Myometrial cell (primary cell): ENCODE data around the gene C2. TPM values are rescaled to one million over a fixed set of nuclear protein-coding genes. Genes with fewer than 3 reads are reported as not detected.

Source experiments
- total RNA-seq: library from RNA; depleted of rRNA; stranded (reverse); fragments of >200 nt; gene quantifications from 2 replicates; pipeline ENCODE4 v1.2.3, GENCODE V29; 2015

The C2 gene
- 1.4 and 2.0 TPM in 2 replicates for total RNA-seq

DNA sequence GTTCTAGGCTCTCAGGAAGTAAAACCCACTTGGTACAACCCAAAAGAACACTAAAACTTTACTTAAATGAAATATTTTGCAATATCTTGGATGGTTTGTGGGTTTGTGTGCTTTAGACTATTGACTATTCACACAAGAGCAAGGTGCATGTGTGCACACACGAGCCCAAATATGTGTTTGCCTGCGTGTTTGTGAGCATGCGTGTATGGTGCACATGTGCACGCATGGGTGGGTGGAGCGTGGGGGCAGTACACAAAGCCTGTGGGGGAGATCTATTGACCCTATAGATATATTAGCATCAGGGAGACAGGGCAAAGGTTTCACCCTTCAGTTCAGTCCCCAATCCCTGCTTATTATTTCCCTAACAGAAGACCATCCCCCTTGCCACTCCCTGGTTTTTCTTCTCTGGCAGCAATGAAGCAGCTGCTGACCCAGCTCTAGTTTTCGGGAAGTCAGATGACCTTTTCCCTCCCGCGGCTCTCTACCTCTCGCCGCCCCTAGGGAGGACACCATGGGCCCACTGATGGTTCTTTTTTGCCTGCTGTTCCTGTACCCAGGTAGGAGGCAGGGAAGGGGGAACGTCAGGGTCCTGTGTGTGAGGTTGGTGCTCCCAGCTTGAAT, at the start of gene C2:
C2 (plus strand) TSS at position 476 of the 621 bp plus-strand sequence; CDS start at position 512, 36 bp downstream.

GRCh38 chr6:31878726-31879125, 48.8 kb upstream of the C2 start, which contains the start of gene SLC44A4:
TSS of gene SLC44A4 (minus strand) at chr6:31878997. CDS start at chr6:31878980, 17 bp downstream.

GRCh38 chr6:31897612-31898382, 29.7 kb upstream of the C2 start, which contains the start of gene EHMT2:
TSS of gene EHMT2 (minus strand) at chr6:31897698. CDS start at chr6:31897677, 21 bp downstream.

GRCh38 chr6:31901953-31902643, 25.4 kb upstream of the C2 start, which contains the start of gene ZBTB12:
TSS of gene ZBTB12 (minus strand) at chr6:31902086. CDS start at chr6:31901305, 781 bp downstream.

GRCh38 chr6:31945507-31946369, 18.2 kb downstream of the C2 start, which contains the start of gene CFB:
TSS of gene CFB (plus strand) at chr6:31946095. CDS start at chr6:31946222, 127 bp downstream.

DNA sequence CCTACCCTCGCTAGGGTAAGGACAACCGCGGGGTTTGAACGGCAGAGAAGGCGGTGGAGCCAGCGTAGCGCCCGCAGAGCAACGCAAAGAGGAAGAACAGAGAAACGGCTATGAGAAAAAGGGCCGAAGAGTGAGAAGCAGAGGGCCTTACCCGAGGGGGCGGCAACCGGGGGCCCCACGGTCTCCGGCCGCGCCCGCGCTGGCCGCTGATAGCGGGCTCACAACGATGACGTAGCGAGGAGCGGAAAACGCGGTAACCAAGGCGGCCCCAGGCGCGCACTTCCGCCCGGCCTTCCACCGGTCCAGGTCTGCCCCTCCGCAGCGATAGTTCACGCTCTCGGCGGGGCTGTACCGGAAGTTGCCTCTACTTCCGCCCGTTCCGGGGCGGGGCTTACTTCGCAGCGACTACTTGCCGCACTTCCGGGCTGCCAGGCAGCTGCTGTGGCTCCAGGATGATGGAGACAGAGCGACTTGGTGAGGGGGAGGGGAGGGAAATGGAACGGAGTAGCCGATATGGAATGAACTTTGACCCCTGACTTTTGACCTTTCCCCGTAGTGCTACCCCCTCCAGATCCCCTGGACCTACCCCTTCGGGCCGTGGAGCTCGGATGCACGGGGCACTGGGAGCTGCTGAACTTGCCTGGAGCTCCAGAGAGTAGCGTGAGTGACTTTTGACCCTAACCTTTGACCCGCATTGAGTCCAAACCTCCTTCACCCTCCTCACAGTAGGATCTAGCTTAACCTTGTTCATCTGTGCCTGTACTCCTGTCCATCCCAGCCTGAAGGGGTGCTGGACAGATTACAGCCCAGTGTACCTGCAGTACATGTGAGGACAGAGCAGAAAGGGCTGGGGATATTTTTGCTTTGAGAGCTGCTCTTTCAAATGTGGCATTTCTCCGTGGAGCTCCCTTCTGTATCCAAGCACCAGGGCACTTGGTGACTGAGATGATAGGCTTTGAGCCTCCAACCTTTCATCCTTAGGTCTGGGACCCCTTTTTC, 31.5 kb downstream of the C2 start, which contains the start of the genes NELFE and SKIC2:
NELFE (minus strand) TSS at position 231 of the 999 bp plus-strand sequence. CDS start 525 bp downstream, outside the sequence.
SKIC2 (plus strand) TSS at position 435 of the 999 bp plus-strand sequence; CDS start at position 453, 18 bp downstream.

GRCh38 chr6:31971993-31972708, 44.6 kb downstream of the C2 start, which contains the start of gene DXO:
TSS of gene DXO (minus strand) at chr6:31972138. CDS start at chr6:31971675, 463 bp downstream.

GRCh38 chr6:31981744-31982143, 54.2 kb downstream of the C2 start, which contains the start of gene C4A:
TSS of gene C4A (plus strand) at chr6:31982057. CDS start at chr6:31982108, 51 bp downstream.

Other genes with a start within 250 kb of the C2 start
- 0.29 and 1.1 TPM in 2 replicates for gene LY6G5C, start 246.7 kb upstream of the C2 start, total RNA-seq
- 41.6 and 52.5 TPM in 2 replicates for gene ABHD16A, start 224.4 kb upstream of the C2 start, total RNA-seq
- not detected in 2 replicates for gene LY6G6F, start 220.9 kb upstream of the C2 start, total RNA-seq
- not detected in 2 replicates for gene LY6G6D, start 212.4 kb upstream of the C2 start, total RNA-seq
- gene LY6G6C, start 206.0 kb upstream of the C2 start, total RNA-seq, result not detected in 2 replicates
- not detected in 2 replicates for gene MPIG6B, start 204.3 kb upstream of the C2 start, total RNA-seq
- 63.1 and 65.7 TPM in 2 replicates for gene DDAH2, start 198.4 kb upstream of the C2 start, total RNA-seq
- gene CLIC1, start 191.2 kb upstream of the C2 start, total RNA-seq, result 1,096 and 1,127 TPM in 2 replicates
- gene MSH5, start 187.7 kb upstream of the C2 start, total RNA-seq, result 7.8 and 16.7 TPM in 2 replicates
- 1.8 and 2.3 TPM in 2 replicates for gene SAPCD1, start 165.1 kb upstream of the C2 start, total RNA-seq
- gene VWA7, start 150.4 kb upstream of the C2 start, total RNA-seq, result under 0.01 TPM in 1 of 2 replicates, not detected in the other
- gene VARS1, start 132.0 kb upstream of the C2 start, total RNA-seq, result 102 and 105 TPM in 2 replicates
- 85.3 and 118 TPM in 2 replicates for gene LSM2, start 120.8 kb upstream of the C2 start, total RNA-seq
- gene HSPA1L, start 112.4 kb upstream of the C2 start, total RNA-seq, result 0.29 and 0.35 TPM in 2 replicates
- gene HSPA1A, start 112.2 kb upstream of the C2 start, total RNA-seq, result 38.1 and 41.2 TPM in 2 replicates
- 59.4 and 73.5 TPM in 2 replicates for gene HSPA1B, start 100.0 kb upstream of the C2 start, total RNA-seq
- 71.2 and 73.9 TPM in 2 replicates for gene NEU1, start 64.9 kb upstream of the C2 start, total RNA-seq
- 0.18 TPM in 1 of 2 replicates, not detected in the other for gene SLC44A4, start 48.7 kb upstream of the C2 start, total RNA-seq
- 44.7 and 47.9 TPM in 2 replicates for gene EHMT2, start 30.0 kb upstream of the C2 start, total RNA-seq
- gene ZBTB12, start 25.6 kb upstream of the C2 start, total RNA-seq, result 2.0 and 2.3 TPM in 2 replicates
- 0.86 and 1.6 TPM in 2 replicates for gene CFB, start 18.4 kb downstream of the C2 start, total RNA-seq
- 133 and 192 TPM in 2 replicates for gene NELFE, start 31.3 kb downstream of the C2 start, total RNA-seq
- gene SKIC2, start 31.5 kb downstream of the C2 start, total RNA-seq, result 52.8 and 85.6 TPM in 2 replicates
- 12.7 and 16.1 TPM in 2 replicates for gene DXO, start 44.4 kb downstream of the C2 start, total RNA-seq
- 5.0 and 8.1 TPM in 2 replicates for gene C4A, start 54.3 kb downstream of the C2 start, total RNA-seq
- 3.7 and 6.6 TPM in 2 replicates for gene C4B, start 87.1 kb downstream of the C2 start, total RNA-seq
- gene CYP21A2, start 110.7 kb downstream of the C2 start, total RNA-seq, result 1.4 TPM in 1 of 2 replicates, not detected in the other
- gene TNXB, start 181.6 kb downstream of the C2 start, total RNA-seq, result 0.29 and 1.4 TPM in 2 replicates
- 20.4 and 21.3 TPM in 2 replicates for gene ATF6B, start 200.5 kb downstream of the C2 start, total RNA-seq
- 4.4 and 10.4 TPM in 2 replicates for gene FKBPL, start 202.6 kb downstream of the C2 start, total RNA-seq
- not detected in 2 replicates for gene PRRT1, start 224.2 kb downstream of the C2 start, total RNA-seq
- 13.5 and 21.3 TPM in 2 replicates for gene PPT2, start 226.4 kb downstream of the C2 start, total RNA-seq
- gene EGFL8, start 236.9 kb downstream of the C2 start, total RNA-seq, result 1.2 TPM in 1 of 2 replicates, not detected in the other
- 67.0 and 69.8 TPM in 2 replicates for gene AGPAT1, start 248.4 kb downstream of the C2 start, total RNA-seq